HG03469 (cell line): Measurements from ENCODE around the gene ZPLD1.

Source experiments
- ATAC-seq: cut with Tn5 transposase; IDR thresholded peaks from one replicate; pipeline ENCODE4 v1.9.1; 2021; ENCODE audit warnings: mild to moderate bottlenecking, moderate library complexity, moderate number of reproducible peaks; ENCODE audit not compliant: unreplicated experiment

Gene ZPLD1

GRCh38 chr3:102464261-102464660 is 29.4 kb downstream of the ZPLD1 start:
- no peak for ATAC-seq

GRCh38 chr3:102466001-102466400 is 31.2 kb downstream of the ZPLD1 start:
- ATAC-seq: no peak

GRCh38 chr3:102470066-102470465 is 35.3 kb downstream of the ZPLD1 start:
- ATAC-seq: no peak

- ATAC-seq: no peak
These were observed 36.2 kb downstream of the ZPLD1 start for GRCh38 chr3:102471001-102471400.

- ATAC-seq: no peak
These were observed 36.7 kb downstream of the ZPLD1 start for GRCh38 chr3:102471491-102471890.

- ATAC-seq: no peak
These were observed 38.8 kb downstream of the ZPLD1 start for GRCh38 chr3:102473648-102474047.

GRCh38 chr3:102474207-102474606 is 39.4 kb downstream of the ZPLD1 start:
- ATAC-seq: no peak

- no peak for ATAC-seq
These were observed 41.4 kb downstream of the ZPLD1 start for GRCh38 chr3:102476198-102476597.

- ATAC-seq: no peak
These were observed 43.3 kb downstream of the ZPLD1 start for GRCh38 chr3:102478160-102478559.

- no peak for ATAC-seq
These were observed 45.3 kb downstream of the ZPLD1 start for GRCh38 chr3:102480139-102480538.

- no peak for ATAC-seq
These were observed 46.2 kb downstream of the ZPLD1 start for GRCh38 chr3:102481050-102481449.

- no peak for ATAC-seq
These were observed 48.7 kb downstream of the ZPLD1 start for GRCh38 chr3:102483556-102483955.

GRCh38 chr3:102484363-102484762 is 49.5 kb downstream of the ZPLD1 start:
- no peak for ATAC-seq

- no peak for ATAC-seq
These were observed 50.9 kb downstream of the ZPLD1 start for GRCh38 chr3:102485701-102486100.

GRCh38 chr3:102488331-102488730 is 53.5 kb downstream of the ZPLD1 start:
- ATAC-seq: no peak

- no peak for ATAC-seq
These were observed 57.5 kb downstream of the ZPLD1 start for GRCh38 chr3:102492300-102492699.

GRCh38 chr3:102497571-102497970 is 62.8 kb downstream of the ZPLD1 start:
- no peak for ATAC-seq

GRCh38 chr3:102505542-102505941 is 70.7 kb downstream of the ZPLD1 start:
- no peak for ATAC-seq

GRCh38 chr3:102510663-102511062 is 75.8 kb downstream of the ZPLD1 start:
- no peak for ATAC-seq

GRCh38 chr3:102511168-102511567 is 76.4 kb downstream of the ZPLD1 start:
- no peak for ATAC-seq

GRCh38 chr3:102511639-102512038 is 76.8 kb downstream of the ZPLD1 start:
- ATAC-seq: no peak

- no peak for ATAC-seq
These were observed 78.1 kb downstream of the ZPLD1 start for GRCh38 chr3:102512734-102513504.

- ATAC-seq: no peak
These were observed 79.4 kb downstream of the ZPLD1 start for GRCh38 chr3:102514241-102514640.
